Stimulated activated CD4-positive, alpha-beta T cell treated with anti-CD3 and anti-CD28 coated beads, Interleukin-1b, Interleukin-23, amount 100 ng/mL, for 48 hours (primary cell): ENCODE measurements around the gene CSF2.
A peak's percentile ranks its signal among the peaks of the same experiment; 100 is the strongest.
"Not testable (repeated sequence)": the region's sequence is repeated elsewhere in the genome, so short reads cannot be mapped to it uniquely, and the experiment has no call there.

Source experiments
- DNase-seq: peaks from one replicate; pipeline ENCODE4 v3.0.0-alpha.2; 2020

Gene CSF2

GRCh38 chr5:132094393-132095076, 20.9 kb downstream of the CSF2 start:
- DNase-seq = no peak

GRCh38 chr5:132095077-132095410, 21.5 kb downstream of the CSF2 start:
- DNase-seq = no peak

- DNase-seq = no peak
These were observed 21.9 kb downstream of the CSF2 start for GRCh38 chr5:132095424-132095972.

- DNase-seq = no peak
These were observed 23.3 kb downstream of the CSF2 start for GRCh38 chr5:132096904-132097303.

- peak; percentile 69 for DNase-seq
These were observed 24.6 kb downstream of the CSF2 start for GRCh38 chr5:132098151-132098594.

GRCh38 chr5:132098621-132099020, 25.0 kb downstream of the CSF2 start:
- DNase-seq = no peak

GRCh38 chr5:132099076-132099748, 25.6 kb downstream of the CSF2 start:
- DNase-seq = peak; percentile 89

- DNase-seq = no peak
These were observed 26.3 kb downstream of the CSF2 start for GRCh38 chr5:132099905-132100304.

GRCh38 chr5:132100672-132101261, 27.2 kb downstream of the CSF2 start:
- peak; percentile 74 for DNase-seq

- no peak for DNase-seq
These were observed 27.8 kb downstream of the CSF2 start for GRCh38 chr5:132101385-132101880.

- peak; percentile 58 for DNase-seq
These were observed 28.6 kb downstream of the CSF2 start for GRCh38 chr5:132102101-132102701.

- no peak for DNase-seq
These were observed 29.3 kb downstream of the CSF2 start for GRCh38 chr5:132102944-132103331.

- peak; percentile 86 for DNase-seq
These were observed 29.9 kb downstream of the CSF2 start for GRCh38 chr5:132103332-132103951.

GRCh38 chr5:132103969-132104391, 30.4 kb downstream of the CSF2 start:
- DNase-seq = no peak

GRCh38 chr5:132104556-132104955, 31.0 kb downstream of the CSF2 start:
- DNase-seq = no peak

GRCh38 chr5:132105688-132106087, 32.1 kb downstream of the CSF2 start:
- no peak for DNase-seq

- not testable (repeated sequence) for DNase-seq
These were observed 34.9 kb downstream of the CSF2 start for GRCh38 chr5:132108495-132108894.

GRCh38 chr5:132108957-132109356, 35.4 kb downstream of the CSF2 start:
- not testable (repeated sequence) for DNase-seq

GRCh38 chr5:132109494-132110053, 36.0 kb downstream of the CSF2 start:
- no peak for DNase-seq

GRCh38 chr5:132110195-132110594, 36.6 kb downstream of the CSF2 start:
- no peak for DNase-seq

- DNase-seq = no peak
These were observed 37.3 kb downstream of the CSF2 start for GRCh38 chr5:132110930-132111329.

- DNase-seq = no peak
These were observed 38.5 kb downstream of the CSF2 start for GRCh38 chr5:132112111-132112510.
